HG03280 (cell line): Measurements from ENCODE around the gene SPTLC3.

ENCODE experiments used
- ATAC-seq: cut with Tn5 transposase; IDR thresholded peaks from one replicate; pipeline ENCODE4 v1.9.1; 2021; ENCODE audit warnings: mild to moderate bottlenecking, moderate library complexity; ENCODE audit not compliant: unreplicated experiment

SPTLC3 gene

GRCh38 chr20:13089950-13090469 is 81.2 kb downstream of the SPTLC3 start:
- no peak for ATAC-seq

GRCh38 chr20:13092111-13092510 is 83.3 kb downstream of the SPTLC3 start:
- no peak for ATAC-seq

- no peak for ATAC-seq
Measured at GRCh38 chr20:13094976-13095375, 86.2 kb downstream of the SPTLC3 start.

DNA sequence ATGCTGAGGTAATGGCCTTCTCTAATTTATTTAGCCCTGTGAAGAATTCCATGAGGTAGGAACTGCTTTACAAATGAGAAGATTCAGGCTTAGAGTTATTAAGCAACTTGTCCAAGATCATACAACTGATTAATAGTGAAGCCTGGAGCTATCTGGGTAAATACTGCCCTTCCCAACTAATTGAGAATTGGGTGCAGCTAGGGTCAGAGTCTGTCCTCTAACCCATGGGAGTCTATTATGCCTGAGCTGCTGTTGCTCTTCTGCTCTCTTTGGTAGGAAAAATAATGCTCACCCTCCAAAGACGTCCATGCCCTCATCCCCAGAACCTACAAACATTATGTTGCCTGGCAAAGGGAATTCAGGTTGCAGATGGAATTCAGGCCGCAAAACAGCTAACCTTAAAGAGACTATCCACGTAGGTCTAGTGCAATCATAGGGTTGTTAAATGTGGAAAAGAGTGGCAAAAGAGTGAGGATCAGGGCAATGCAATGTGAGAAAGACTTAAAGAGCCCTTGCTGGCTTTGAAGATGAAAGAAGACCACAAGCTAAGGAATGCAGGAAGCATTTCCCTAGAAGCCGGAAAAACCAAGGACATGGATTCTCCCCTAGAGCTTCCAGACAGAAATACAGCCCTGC is 90.1 kb downstream of the SPTLC3 start:
- ATAC-seq: no peak

DNA sequence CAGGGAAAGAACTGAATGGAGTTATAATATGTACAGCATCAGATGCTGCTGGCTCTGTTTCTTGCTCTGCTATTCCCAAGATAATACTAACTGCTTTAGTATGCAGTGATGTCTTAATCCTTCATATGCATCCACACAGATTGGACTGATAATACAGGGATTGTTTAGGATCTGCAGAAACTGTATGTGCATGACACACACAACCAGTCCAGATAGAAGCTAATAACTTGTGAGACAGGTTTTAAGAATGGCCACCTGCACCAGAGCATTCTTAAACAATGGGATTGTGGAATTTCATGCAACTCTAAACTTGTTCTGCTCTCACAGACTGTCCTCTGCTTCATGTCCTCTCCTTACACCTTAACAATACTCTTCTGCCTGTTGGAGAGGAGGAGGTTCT is 90.9 kb downstream of the SPTLC3 start:
- ATAC-seq: no peak

- no peak for ATAC-seq
Measured at GRCh38 chr20:13101276-13101675, 92.5 kb downstream of the SPTLC3 start.

- ATAC-seq: no peak
Measured at GRCh38 chr20:13101706-13102105, 92.9 kb downstream of the SPTLC3 start.

DNA sequence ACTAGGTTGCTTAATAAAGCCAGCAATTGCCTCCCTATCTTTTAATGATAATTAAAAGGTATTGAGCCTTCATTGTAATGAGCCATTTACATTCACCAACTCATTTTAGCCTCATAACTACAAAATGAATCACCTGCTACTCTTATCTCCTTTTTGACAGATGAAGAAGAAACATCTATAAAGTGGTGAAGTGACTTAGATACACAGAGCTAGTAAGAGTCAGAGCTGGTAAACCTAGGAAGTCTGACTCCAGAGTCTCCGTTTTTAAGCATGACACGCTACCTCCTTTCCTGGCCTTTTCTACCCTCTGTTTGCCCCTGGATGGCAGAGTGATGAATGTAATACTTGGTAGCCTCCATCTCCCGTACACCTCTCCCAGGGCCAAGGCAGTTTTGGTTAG is 93.5 kb downstream of the SPTLC3 start:
- no peak for ATAC-seq

DNA sequence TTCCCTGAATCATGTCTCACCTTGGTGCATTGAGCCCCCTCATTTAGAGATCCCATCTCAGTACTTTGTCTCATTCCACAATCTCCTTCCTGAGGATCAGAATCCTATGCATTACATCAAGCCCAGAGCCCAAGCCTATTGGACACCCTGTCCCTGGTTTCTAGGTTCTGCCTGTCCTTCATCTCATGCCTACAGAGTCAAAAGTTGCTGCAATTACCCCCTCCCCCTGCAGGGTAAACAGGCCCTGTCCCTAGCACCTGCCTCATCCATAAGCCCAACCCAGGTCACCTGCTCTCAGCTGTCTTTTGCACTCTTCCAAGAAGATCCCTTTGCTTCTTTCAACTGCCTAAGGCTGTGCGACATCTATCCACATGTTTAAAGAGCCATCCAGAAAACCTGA is 93.9 kb downstream of the SPTLC3 start:
- ATAC-seq: no peak

DNA sequence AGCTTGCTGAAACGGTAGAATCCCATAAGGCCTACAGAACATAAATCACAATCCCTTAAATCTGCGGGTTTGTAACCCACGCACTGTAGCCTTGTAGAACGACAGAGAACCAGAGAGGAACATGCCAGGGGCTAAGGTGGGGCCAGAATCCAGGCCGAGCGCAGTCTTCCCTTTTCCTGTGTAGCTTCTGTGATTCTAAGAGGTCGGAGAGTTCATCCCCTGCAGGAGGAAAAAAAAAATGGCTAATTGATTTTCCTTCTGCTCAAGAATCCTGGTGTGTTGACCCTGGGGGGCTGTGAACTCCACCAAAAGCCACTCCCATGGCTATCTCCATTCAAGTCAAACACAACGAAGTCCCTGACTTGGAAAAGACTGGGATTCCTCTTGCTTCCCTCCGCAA is 96.3 kb downstream of the SPTLC3 start:
- no peak for ATAC-seq

GRCh38 chr20:13105864-13106457 is 97.2 kb downstream of the SPTLC3 start:
- ATAC-seq: no peak

- ATAC-seq: no peak
Measured at GRCh38 chr20:13109658-13110057, 100.9 kb downstream of the SPTLC3 start.

DNA sequence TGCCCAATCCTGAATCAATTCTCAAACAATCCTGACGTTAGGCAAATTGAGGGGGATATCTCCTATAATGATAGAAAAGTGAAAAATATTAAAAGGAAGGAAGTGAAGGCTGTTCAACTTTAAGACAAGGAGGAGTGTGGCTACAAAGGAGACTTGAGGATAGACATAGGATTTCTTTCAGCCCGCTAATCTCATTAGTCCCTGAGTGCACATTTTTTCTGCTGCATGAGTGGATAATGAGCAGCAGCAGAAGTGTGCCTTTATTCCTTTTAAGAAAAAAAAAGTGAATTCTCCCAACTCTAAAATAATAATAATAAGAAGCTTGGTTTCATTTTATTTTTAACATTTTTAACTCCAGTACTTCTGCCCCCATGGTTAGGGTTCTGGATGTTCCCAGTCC is 102.0 kb downstream of the SPTLC3 start:
- no peak for ATAC-seq

DNA sequence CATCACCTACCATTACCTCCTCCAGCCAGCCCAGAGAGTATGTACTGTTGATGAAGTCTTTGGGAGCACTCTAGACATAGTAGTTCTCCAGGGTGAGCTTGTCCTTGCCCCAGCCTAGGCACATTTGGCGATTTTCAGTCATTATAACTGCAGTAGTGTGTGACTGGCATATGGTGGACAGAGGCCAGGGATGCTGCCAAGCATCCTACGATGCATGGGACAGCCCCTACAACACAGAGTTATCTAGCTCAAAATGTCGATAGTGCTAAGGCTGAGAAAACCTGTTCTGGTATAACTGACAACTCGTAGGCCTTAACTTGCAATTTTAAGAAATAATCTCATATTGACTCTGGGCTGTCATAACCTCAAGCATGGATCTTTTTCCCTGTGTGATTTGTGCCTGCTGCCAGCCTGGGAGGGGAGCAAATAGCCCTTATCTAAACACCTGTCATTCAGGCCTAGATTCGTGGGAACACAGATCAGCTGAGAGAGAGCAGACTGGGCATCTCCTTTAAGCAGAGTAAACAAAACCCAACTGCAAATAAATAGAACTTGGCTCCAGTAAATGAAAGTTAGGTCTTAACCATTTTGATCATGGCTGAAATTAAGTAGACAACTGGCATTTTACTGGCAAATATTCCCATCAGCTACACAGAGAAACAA is 102.6 kb downstream of the SPTLC3 start:
- no peak for ATAC-seq

- no peak for ATAC-seq
Measured at GRCh38 chr20:13113731-13114130, 105.0 kb downstream of the SPTLC3 start.

GRCh38 chr20:13117200-13117599 is 108.4 kb downstream of the SPTLC3 start:
- no peak for ATAC-seq

DNA sequence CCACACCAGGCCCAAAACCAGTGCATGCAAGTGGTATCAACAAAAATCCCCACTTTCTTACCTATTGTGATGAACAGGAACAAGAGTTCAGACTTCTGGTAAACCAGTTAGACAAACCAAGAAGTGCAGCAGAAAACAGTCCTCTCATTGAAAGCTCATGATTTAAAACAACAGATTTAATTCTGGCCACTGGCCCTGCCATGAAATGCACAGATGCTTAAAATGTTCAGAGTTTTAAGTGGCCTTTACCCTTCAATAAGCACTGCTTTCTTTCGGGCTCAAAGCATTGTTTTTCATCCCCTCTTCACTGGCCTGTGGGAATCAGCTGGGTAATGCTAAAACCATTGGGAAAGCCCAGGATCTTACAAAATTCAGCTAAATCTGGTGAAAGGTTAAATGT is 109.9 kb downstream of the SPTLC3 start:
- ATAC-seq: no peak

DNA sequence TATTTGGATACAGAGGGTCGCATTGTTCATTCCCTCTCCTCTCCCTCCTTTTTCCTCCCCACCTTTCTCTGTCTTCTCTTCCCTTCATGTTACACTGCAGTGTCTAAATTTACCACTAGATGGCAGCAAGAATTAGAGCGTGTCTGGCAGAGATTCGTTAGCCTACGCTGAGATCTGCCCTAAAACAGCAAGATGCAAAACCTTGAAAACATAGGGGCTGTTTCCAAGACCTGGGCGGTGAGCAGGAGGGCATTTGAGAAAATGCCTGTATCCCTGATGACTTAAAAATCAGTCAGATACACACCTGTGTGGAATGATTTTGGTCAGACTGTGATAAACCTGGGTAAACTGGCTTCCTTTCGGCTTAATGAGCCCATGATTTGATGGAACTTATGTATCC is 110.8 kb downstream of the SPTLC3 start:
- ATAC-seq: peak; percentile 63

GRCh38 chr20:13120471-13120870 is 111.7 kb downstream of the SPTLC3 start:
- ATAC-seq: no peak

DNA sequence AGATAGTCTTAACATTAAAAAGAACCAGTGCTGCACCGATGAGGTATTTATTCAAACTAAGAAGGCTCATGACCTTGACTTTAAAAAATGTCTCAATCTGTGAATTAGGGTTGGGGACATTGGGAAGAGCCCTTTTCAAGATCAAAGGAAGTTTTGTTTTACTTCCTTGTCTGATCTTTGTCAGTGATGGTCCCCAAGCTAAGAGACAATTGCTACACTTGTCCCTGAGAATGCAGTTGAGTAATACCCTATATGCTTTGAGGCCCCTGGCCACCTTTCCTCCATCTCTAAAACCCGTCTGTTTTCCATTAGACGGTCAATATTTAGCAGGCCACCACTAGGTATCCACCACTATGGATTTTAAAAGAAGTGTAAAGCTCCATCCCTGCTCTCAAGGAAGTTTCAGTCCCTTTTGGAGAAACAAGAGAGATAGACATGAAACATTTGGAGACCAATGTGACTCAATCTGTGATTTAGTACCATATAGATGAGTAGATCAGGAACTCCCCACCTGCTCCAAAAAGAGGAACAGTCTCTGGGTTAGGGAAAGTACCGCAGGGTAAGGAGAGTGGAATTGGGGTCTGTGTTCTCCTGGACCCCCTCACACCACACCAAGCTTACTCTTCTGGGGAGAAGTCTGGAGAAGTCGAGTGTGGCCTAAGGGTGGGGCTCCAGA is 113.2 kb downstream of the SPTLC3 start:
- peak; percentile 47 for ATAC-seq

DNA sequence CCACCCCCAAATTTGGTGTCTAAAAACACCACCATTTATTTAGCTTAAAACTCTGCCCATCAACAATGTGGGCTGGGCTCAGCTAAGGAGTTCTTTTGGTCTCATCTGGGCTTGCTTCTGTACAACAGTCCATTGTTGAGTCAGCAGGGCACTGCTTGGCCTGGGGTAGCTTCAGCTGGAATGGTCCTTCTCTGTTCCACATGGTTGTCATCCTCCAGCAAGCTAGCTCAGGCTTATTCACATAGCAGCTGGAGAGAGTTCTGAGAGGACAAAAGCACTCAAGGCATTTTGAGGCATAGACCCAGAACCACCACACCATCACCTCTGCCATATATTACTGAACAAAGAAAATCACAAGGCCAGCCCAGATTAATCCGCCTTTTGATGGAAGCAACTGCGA is 116.7 kb downstream of the SPTLC3 start:
- no peak for ATAC-seq

GRCh38 chr20:13128173-13128572 is 119.4 kb downstream of the SPTLC3 start:
- ATAC-seq: no peak
